ENCODE data around the gene CAMKK2. TPM values are rescaled to one million over a fixed set of nuclear protein-coding genes. Genes with fewer than 3 reads are reported as not detected.

Gene CAMKK2
- polyA plus RNA-seq, 1 experiment = 35.8 TPM

GRCh38 chr12:121240062-121240420 is 56.5 kb downstream of the CAMKK2 start:
- CTCF ChIA-PET = interaction anchor here (2.4 kb wide), 1 partner anchor 9 kb away, joined by 28 read pairs; no protein-coding TSS in a partner anchor
- POLR2A ChIA-PET = no interaction called here
- no peak for DNase-seq (ENCODE audit: low read depth)

GRCh38 chr12:121239351-121240061 is 57.0 kb downstream of the CAMKK2 start:
- POLR2A ChIA-PET = no interaction called here
- Histone ChIP-seq H3K27me3 (ENCODE audit: control insufficient read depth, insufficient read depth, low read length) (no peaks in the 10 kb centered on the region), H3K36me3 (ENCODE audit: control insufficient read depth, insufficient read depth, low read length) (peaks cover 12% of the 10 kb centered on the region), H3K4me3 (ENCODE audit: low read depth, low read length) (no peak overlapping the region)
- no peak for DNase-seq (ENCODE audit: low read depth)
- TF ChIP-seq CTCF (IDR thresholded peaks at IDR 0.05; ENCODE audit: insufficient read depth, low read depth, low read length) = no peak
- CTCF ChIA-PET = interaction anchor here (2.4 kb wide), 1 partner anchor 9 kb away, joined by 28 read pairs; no protein-coding TSS in a partner anchor

More at GRCh38 chr12:121240062-121240420, 56.5 kb downstream of the CAMKK2 start:
- no peak for TF ChIP-seq CTCF (IDR thresholded peaks at IDR 0.05; ENCODE audit: insufficient read depth, low read depth, low read length)
- Histone ChIP-seq H3K27me3 (ENCODE audit: control insufficient read depth, insufficient read depth, low read length) (no peaks in the 10 kb centered on the region), H3K4me3 (ENCODE audit: low read depth, low read length) (no peak overlapping the region), H3K36me3 (ENCODE audit: control insufficient read depth, insufficient read depth, low read length) (peaks cover 15% of the 10 kb centered on the region)

GRCh38 chr12:121238604-121239350 is 57.7 kb downstream of the CAMKK2 start:
- no peak for TF ChIP-seq CTCF (IDR thresholded peaks at IDR 0.05; ENCODE audit: insufficient read depth, low read depth, low read length)
- H3K27me3 ChIP-seq (ENCODE audit: control insufficient read depth, insufficient read depth, low read length) = no peaks in the 10 kb centered on the region
- H3K36me3 ChIP-seq (ENCODE audit: control insufficient read depth, insufficient read depth, low read length) = peaks cover 10% of the 10 kb centered on the region
- CTCF ChIA-PET = interaction anchor here (0.6 to 2.4 kb wide), 3 partner anchors 8 to 233 kb away, joined by 3 to 28 read pairs (median 3); no protein-coding TSS in a partner anchor
- H3K4me3 ChIP-seq (ENCODE audit: low read depth, low read length) = no peak overlapping the region
- POLR2A ChIA-PET = no interaction called here
- no peak for DNase-seq (ENCODE audit: low read depth)

GRCh38 chr12:121238086-121238485 is 58.4 kb downstream of the CAMKK2 start:
- H3K27me3 ChIP-seq (ENCODE audit: control insufficient read depth, insufficient read depth, low read length) = no peaks in the 10 kb centered on the region
- CTCF ChIA-PET = interaction anchor here (0.6 to 2.4 kb wide), 4 partner anchors 7 to 232 kb away, joined by 3 to 28 read pairs (median 4); no protein-coding TSS in a partner anchor
- no peak overlapping the region for H3K4me3 ChIP-seq (ENCODE audit: low read depth, low read length)
- DNase-seq (ENCODE audit: low read depth) = no peak
- no peak for TF ChIP-seq CTCF (IDR thresholded peaks at IDR 0.05; ENCODE audit: insufficient read depth, low read depth, low read length)
- POLR2A ChIA-PET = no interaction called here
- H3K36me3 ChIP-seq (ENCODE audit: control insufficient read depth, insufficient read depth, low read length) = peaks cover 11% of the 10 kb centered on the region

GRCh38 chr12:121237415-121237814 is 59.1 kb downstream of the CAMKK2 start:
- ChIA-PET CTCF (interaction anchor here (0.6 to 1.2 kb wide), 2 partner anchors 13 to 296 kb away, joined by 3 to 4 read pairs; no protein-coding TSS in a partner anchor), POLR2A (no interaction called here)
- TF ChIP-seq CTCF (IDR thresholded peaks at IDR 0.05; ENCODE audit: insufficient read depth, low read depth, low read length) = no peak
- no peak overlapping the region for H3K4me3 ChIP-seq (ENCODE audit: low read depth, low read length)
- no peaks in the 10 kb centered on the region for H3K27me3 ChIP-seq (ENCODE audit: control insufficient read depth, insufficient read depth, low read length)
- peaks cover 11% of the 10 kb centered on the region for H3K36me3 ChIP-seq (ENCODE audit: control insufficient read depth, insufficient read depth, low read length)
- DNase-seq (ENCODE audit: low read depth) = no peak
